LHCN-M2 (cell line): ENCODE measurements around the gene PRMT7. TPM values are rescaled to one million over a fixed set of nuclear protein-coding genes. Genes with fewer than 3 reads are reported as not detected.
"Not testable (repeated sequence)": the region's sequence is repeated elsewhere in the genome, so short reads cannot be mapped to it uniquely, and the experiment has no call there.

ENCODE experiments used
- DNase-seq: peaks from one replicate; pipeline ENCODE4 v3.0.0-alpha.2; 2012; ENCODE audit warnings: low read depth
- total RNA-seq: library from RNA; depleted of rRNA; stranded (reverse); fragments of >200 nt; gene quantifications from 2 replicates; pipeline ENCODE4 v1.2.3, GENCODE V29; 2014

Gene PRMT7
- total RNA-seq, 1 experiment from 2014 or later, result 65.0 TPM

GRCh38 chr16:68283801-68284598 lies 26.8 kb upstream of the PRMT7 start:
- no peak for DNase-seq

- DNase-seq, result no peak
Observed at GRCh38 chr16:68284847-68285246, 26.0 kb upstream of the PRMT7 start.

GRCh38 chr16:68285683-68286082 lies 25.1 kb upstream of the PRMT7 start:
- DNase-seq, result no peak

- DNase-seq, result no peak
Observed at GRCh38 chr16:68286153-68287074, 24.4 kb upstream of the PRMT7 start.

- DNase-seq, result peak; percentile 92
Observed at GRCh38 chr16:68287276-68288251, 23.3 kb upstream of the PRMT7 start.

GRCh38 chr16:68288252-68288650 lies 22.6 kb upstream of the PRMT7 start:
- DNase-seq, result no peak

- DNase-seq, result not testable (repeated sequence)
Observed at GRCh38 chr16:68288796-68289195, 22.0 kb upstream of the PRMT7 start.

GRCh38 chr16:68289202-68289601 lies 21.6 kb upstream of the PRMT7 start:
- no peak for DNase-seq

- no peak for DNase-seq
Observed at GRCh38 chr16:68289621-68290329, 21.0 kb upstream of the PRMT7 start.

- DNase-seq, result no peak
Observed at GRCh38 chr16:68290450-68290849, 20.4 kb upstream of the PRMT7 start.

GRCh38 chr16:68291227-68291626 lies 19.6 kb upstream of the PRMT7 start:
- no peak for DNase-seq

- DNase-seq, result no peak
Observed at GRCh38 chr16:68292425-68292824, 18.4 kb upstream of the PRMT7 start.

- DNase-seq, result no peak
Observed at GRCh38 chr16:68296291-68296690, 14.5 kb upstream of the PRMT7 start.

GRCh38 chr16:68296693-68297092 lies 14.1 kb upstream of the PRMT7 start:
- DNase-seq, result no peak

- peak; percentile 34 for DNase-seq
Observed at GRCh38 chr16:68297908-68298307, 12.9 kb upstream of the PRMT7 start.

GRCh38 chr16:68298312-68298711 lies 12.5 kb upstream of the PRMT7 start:
- no peak for DNase-seq

- DNase-seq, result peak; percentile 65
Observed at GRCh38 chr16:68298907-68299561, 11.8 kb upstream of the PRMT7 start.

GRCh38 chr16:68299571-68300453 lies 11.0 kb upstream of the PRMT7 start:
- DNase-seq, result no peak
